Measurements from ENCODE around the gene PLEKHS1.
"Not testable (repeated sequence)": the region's sequence is repeated elsewhere in the genome, so short reads cannot be mapped to it uniquely, and the experiment has no call there.

The PLEKHS1 gene

DNA sequence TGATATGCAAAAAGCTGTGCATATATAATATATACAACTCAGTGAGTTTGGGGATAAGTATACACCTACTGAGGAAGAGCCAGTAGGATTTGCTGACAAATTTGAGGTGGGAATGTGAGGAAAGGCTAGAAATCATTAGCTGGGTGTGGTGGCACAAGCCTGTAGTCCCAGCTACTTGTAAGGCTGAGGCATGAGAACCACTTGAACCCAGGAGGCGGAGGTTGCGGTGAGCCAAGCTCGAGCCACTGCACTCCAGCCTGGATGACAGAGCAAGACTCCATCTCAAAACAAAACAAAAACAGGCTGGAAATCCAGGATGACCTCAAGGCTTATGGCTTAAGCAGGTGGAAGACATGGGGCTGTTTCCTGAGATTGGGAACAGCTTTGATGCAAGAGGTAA is 10.6 kb upstream of the PLEKHS1 start:
- no peak for DNase-seq (ENCODE audit: low spot score)

DNA sequence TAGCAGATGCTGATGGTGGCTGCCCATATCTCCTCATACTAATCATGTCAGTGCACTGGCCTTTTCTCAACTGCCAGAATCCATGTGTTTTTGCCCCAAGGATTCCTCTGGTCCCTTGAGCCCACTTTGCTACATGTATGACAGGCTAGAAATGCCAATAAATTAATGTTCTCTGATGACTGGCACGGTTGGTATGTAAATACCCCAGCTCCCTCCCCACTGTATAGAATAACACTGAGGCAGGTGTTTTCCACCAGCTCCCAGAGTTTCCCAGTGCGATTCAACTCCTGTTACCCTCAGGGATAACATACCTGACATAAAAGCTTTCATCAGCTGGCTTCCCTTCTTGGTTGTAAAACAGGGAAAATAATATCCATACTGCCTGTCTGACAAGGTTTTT is 9.0 kb upstream of the PLEKHS1 start:
- no peak for DNase-seq (ENCODE audit: low spot score)

DNA sequence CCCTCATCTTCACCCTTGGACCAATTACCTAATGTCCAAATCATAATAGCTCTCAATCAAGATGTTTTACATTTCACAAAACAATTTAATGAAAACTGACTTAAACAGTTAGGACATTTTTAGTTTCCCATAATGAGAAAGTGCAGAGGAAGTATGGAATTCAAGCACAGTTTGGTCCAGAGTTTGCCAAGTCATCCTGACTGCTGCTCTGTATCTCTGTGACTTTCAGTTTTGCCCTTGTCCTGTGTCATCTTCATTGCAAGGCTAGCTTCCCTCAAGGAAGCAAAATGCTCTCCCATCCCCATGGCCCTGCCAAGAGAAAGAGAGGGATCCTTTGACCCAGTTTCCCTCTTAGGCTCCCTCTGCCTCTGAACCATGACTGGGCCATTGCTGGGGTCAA is 7.9 kb upstream of the PLEKHS1 start:
- DNase-seq (ENCODE audit: low spot score), result no peak

DNA sequence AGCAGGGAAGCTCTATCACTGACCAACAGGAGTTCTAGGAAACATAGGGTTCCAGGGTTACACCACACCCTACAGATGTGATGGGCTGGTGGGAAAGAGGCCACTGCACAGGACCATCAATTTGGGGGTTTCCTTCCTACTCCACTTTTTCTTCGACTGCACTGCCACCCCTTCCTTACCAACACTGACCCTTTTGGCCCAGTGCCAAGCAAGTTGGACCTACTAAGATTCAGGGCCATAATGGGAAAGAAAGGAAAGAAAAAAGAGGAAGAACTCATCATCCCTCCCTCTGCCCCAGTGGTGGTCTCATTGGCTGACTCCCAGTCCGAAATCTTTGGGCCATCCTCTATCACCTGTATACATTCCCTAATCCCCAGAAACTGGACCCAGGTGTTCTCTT is 6.1 kb upstream of the PLEKHS1 start:
- DNase-seq (ENCODE audit: low spot score), result no peak

DNA sequence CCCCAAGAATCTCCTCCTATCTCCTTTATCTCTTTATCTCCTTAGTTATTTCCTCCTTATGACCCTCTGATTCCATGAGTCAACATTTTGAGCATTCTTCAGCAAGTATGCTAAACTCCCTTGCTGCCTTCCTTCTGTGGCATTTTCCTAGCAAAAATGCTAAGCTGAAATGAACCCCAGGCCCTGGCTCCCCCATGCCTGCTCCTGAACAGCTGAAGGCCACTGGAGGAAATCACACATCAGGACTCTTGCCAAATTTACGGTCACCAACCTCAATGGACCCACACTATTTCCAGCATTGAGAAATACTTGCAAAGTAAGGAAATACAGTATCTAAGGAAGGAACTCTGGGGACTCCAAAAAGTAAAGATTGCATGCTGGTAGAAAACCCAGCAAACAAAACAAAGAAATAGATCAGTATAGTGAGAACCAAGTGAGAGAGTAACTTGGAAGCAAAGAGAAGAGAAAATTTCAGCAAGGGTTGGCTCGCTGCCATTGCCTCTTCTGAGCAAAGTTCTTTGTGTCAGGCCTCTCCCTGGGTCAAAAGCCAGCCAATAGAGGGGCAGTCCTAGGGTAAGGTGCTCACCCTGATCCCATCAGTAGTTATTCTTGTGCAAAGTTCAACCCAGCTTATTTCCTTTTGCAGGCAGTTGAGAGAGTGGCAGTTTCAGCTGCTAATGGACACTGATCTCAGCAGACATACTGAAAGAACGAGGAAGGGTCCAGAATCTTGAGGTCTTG is 5.1 kb upstream of the PLEKHS1 start:
- DNase-seq (ENCODE audit: low spot score), result no peak

DNA sequence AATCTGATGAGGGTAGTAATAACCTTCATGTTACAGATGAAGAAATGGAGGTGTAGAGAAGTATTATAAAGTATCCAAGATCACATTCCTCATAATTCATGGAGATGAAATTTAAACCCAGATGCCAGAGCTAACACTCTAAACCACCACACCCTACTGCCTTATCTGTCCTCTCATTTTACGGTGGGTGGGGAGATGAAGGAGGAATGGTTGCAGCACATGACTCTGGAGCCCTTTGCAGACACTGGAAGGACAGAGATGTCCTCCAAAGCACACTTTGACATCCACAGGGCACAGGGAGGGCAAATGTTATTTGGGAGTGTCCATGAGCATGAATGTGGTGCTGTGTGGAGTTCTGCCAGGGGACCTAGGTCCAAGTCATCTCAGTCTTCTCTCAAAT is 1.1 kb downstream of the PLEKHS1 start:
- no peak for DNase-seq (ENCODE audit: low spot score)

DNA sequence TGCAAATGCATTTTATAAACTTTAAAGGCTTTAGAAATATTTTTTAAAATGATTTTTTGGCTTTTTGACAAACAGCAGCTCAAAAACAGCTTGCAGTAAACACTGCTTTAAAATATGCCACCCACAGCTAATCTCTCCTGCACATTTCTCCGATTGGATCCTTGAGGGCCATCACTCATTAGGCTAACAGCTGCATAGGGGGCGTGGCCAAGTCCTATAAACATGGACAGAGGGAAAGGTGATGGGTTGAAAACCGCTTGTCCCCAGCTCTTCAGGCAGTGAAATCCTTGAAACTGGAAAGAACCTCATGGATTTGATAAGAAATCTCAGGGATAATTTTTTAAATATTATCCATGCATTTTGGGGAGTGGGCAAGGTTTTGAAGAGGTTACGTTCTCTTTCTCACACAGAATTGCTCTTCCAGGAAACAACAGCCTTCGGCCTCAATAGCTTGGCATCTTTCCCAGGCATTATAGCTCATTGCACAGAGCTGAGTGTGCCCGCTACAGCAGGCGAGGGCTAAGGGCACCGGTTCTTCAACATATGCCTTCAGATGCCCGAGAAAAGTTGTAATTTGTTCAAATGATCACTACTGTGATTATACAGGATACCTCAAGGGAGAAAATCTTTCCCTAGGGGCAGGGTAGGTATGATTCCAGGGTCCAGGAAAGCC is 1.7 kb downstream of the PLEKHS1 start:
- no peak for DNase-seq (ENCODE audit: low spot score)

DNA sequence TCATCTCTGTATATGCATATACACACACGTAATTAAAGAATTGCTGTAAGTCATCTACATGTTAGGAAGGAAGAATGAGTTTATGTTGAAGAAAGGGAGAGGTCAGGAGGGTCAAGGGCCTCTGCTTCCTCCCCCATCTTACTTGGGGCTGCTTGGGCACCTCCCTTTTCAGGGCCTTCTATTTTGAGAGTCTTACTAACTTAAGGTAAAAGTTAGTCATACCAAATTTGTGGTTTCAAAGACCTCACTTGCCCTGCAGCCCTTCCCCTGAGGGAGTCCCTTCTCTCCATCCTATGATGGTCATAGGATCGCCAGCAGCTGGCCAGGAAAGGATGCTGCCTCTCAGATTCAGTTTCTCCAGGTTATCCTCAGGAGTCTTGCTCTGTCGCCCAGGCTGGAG is 2.6 kb downstream of the PLEKHS1 start:
- DNase-seq (ENCODE audit: low spot score), result no peak

DNA sequence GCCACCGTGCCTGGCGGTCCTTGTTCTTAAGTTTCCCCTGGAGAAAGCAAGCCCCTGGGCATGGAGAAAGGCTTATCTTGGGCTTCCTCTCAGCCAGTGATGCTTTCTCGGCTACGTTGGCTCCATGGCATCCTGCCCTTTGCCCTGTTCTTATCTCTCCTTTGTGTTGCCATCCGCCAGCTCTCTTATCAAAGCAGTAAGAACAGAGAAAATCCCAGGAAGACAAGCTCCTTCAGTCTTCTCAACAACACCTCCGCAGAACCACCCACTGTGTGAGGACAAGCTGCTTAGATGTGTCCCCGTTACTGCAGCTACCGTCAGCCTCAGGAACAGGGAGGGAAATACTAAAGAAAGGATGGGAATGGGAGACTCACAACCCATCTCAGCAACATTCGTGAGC is 3.3 kb downstream of the PLEKHS1 start:
- no peak for DNase-seq (ENCODE audit: low spot score)

DNA sequence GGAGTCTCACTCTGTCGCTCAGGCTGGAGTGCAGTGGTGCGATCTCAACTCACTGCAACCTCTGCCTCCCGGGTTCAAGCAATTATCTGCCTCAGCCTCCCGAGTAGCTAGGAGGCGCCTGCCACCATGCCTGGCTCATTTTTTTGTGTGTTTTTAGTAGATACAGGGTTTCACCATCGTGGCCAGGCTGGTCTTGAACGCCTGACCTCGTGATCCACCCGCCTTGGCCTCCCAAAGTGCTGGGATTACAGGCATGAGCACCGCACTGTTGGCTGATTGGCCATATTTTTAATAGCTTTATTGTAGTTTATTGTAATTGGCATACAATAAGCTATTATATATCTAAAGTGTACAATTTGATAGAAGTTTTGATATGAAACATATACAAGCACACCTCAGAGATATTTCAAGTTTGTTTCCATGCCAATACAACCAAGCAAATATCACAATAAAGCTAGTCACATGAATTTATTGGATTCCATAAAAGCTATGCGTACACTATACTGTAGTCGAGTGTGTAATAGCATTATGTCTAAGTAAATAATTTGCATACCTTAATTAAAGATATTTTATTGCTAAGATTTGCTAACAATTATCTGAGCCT is 5.6 kb downstream of the PLEKHS1 start:
- no peak for DNase-seq (ENCODE audit: low spot score)

DNA sequence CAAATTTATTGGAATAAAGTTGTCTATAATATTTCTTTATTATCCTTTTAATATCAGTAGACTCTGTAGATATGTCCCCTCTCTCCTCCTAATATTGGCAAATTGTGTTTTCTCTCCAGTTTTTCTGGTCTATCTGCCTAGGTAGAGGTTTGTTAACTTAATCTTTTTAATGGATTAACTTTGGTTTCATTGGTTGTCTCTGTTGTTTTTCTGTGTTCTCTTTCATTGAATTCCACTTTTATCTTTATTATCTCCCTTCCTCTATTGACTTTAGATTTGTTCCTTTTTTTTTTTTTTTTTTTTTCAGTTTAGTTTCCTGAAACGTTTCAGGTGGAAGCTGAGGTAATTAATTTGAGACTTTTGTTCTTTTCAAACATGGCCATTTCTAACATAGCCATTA is 10.6 kb downstream of the PLEKHS1 start:
- DNase-seq (ENCODE audit: low spot score), result no peak

DNA sequence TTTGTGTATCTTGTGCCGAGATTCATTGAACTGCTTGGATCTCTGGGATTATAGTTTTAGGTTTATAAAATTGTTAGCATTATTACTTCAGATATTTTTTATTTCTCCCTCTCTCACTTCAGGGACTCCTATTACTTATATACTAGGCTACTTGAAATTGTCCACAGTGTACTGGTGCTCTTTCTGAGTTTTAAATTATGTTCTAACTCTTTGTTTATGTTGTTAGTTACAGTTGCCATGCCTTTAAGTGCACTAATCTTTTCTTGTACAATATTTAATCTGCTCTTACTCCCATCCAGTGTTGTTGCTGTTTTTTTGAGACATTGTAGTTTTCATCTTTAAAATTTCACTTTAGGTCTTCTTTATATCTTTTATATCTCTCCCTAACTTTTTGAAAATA is 13.1 kb downstream of the PLEKHS1 start:
- no peak for DNase-seq (ENCODE audit: low spot score)

DNA sequence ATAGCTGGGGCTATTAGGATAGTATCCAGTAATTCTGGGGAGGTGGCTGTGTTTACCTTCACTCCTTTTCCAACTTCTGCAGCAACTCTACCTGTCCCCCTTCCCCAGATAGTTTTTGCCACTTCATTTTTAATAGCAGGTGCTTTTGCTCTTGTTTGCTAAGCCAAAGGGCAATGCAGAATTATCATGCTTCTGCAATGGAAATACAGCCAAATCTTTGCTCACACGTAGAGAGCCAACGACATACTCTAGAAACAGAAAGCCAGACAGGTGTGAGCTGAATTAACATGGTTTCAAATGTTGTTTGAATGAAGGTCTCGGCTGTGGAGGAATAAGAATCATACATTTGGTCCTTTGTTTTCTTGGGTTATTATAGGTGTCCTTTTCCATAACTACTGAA is 14.4 kb downstream of the PLEKHS1 start:
- DNase-seq (ENCODE audit: low spot score), result no peak

DNA sequence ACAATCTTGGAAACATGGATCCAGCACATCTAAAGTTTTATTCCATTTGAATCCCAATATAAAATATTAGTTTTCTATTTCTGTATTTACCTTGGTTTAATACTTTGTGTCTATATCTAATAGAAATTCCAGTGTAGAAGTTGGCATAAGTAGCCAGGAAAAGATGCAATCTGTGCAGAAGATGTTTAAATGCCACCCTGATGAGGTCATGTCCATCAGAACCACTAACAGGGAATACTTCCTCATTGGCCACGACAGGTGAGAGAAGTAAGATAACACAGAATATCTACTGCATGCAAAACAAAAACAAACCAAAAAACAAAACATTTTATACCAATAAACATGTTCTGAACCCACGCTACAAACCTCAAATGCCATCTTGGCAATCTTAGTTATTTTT is 15.7 kb downstream of the PLEKHS1 start:
- no peak for DNase-seq (ENCODE audit: low spot score)

DNA sequence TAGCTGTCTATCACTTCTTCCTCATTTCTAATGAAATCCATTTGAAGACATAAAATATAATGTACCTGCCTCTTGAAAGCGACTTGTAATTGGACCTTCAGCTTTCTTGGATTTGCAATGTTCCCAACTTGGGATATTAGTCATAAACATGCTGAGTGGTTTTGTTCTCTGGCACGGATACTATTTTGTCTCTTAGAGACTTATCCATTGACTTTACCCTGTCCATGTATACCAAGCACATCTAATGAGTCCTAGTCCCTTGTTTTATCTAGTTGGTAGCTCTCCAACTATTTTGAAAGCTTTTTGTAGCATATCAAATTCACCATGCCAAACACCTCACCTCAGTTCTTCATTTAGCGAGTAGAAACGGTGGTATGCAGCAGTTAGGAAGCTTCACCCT is 18.9 kb downstream of the PLEKHS1 start:
- no peak for DNase-seq (ENCODE audit: low spot score)

DNA sequence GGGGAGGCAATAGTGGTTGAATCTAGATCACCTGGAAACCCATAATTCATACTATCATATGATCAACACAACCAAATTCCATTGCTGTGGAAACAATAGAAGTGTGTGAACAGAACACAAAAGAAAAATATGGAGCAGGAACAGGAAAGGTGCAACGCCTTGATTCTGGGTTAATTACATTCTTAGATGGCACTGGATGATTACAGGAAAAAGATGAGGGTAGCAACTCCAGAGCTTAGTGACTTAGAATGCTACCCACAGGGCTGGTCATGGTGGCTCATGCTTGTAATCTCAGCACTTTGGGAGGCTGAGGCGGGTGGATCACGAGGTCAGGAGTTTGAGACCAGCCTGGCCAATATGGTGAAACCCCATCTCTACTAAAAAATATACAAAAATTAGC is 19.6 kb downstream of the PLEKHS1 start:
- DNase-seq (ENCODE audit: low spot score), result not testable (repeated sequence)

DNA sequence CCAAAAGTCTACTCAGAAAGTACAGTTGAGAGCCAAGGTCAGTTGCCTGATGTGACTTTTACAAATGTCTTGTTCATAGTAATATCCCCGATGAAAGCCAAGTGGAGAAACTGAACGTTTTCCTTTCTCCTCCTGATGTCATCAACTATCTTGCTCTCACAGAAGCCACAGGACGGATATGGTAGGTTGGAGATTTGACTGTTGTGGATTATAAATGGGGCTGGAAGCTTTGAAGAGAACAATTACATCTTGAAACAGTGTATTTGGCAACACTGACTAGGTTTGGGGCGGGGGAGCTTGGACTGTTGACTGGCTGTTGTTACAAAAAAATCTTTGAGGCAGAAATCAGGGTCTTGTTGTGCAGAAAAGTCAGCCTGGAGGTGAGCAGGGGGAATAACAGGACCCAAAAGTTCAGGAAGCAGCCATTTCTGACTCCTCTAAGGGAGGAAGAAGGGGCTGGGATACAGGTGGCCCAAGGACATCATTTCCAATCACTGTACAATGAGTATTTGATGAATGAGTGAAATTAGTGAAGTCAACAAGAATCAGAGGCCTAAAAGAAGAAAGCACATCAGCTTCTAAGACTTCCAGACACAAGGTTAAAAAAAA is 24.3 kb downstream of the PLEKHS1 start:
- DNase-seq (ENCODE audit: low spot score), result no peak

DNA sequence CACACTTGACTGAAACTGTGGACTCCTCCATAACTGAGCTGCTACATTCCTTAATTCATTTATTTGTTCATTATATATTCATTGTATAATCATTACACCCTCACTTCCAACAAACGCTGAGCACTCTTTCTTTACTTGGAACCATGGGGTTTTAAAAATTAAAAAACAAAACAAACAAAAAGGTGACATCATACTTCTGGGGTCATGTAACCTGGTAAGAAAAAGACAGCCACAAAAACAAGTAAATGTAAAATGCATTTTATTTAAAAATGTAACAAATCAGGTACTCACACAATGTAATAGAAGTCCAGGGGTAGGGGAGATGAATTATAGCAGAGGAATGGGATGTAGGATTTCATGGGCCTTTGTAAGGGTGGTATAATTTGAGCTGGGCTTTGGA is 25.1 kb downstream of the PLEKHS1 start:
- DNase-seq (ENCODE audit: low spot score), result no peak

DNA sequence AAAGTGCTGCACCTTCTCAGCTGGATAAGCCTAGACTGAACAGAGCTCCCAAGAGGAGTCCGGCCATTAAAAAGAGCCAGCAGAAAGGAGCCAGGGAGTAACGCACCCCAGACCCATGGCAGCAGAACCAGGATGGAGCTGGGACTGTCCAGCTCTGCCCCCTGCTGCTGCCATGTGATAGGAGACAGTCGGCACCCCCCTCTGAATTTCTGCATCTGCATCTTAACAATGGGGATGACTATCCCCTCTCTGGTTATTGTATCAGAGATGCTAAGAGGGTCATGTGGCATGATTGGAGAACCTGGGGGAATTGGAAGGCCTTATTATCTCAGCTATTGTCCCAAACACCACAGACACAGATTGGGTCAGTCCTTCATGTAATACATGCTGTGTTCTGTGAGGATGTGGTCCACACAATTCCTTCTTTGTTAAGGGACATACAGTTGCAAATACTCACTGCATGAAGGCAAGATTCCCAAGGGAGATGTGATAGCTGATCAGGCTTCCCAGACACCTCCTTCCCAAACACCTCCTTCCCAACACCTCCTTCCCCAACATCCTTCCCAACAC is 29.3 kb downstream of the PLEKHS1 start:
- no peak for DNase-seq (ENCODE audit: low spot score)

DNA sequence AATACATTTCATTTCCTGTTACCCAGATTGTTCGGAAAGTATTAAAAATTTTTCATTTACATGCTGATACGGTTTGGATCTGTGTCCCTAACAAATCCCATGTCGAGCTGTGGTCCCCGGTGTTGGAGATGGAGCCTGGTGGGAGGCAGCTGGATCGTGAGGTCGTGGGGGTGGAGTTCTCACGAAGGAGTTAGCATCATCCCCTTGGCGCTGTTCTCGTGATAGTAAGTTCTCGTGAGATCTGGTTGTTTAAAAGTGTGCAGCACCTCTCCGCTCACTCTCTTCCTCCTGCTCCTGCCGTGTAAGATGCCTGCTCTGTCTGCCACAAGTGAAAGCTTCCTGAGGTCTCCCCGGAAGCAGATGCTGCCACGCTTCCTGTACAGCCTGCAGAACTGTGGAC is 30.9 kb downstream of the PLEKHS1 start:
- DNase-seq (ENCODE audit: low spot score), result no peak

DNA sequence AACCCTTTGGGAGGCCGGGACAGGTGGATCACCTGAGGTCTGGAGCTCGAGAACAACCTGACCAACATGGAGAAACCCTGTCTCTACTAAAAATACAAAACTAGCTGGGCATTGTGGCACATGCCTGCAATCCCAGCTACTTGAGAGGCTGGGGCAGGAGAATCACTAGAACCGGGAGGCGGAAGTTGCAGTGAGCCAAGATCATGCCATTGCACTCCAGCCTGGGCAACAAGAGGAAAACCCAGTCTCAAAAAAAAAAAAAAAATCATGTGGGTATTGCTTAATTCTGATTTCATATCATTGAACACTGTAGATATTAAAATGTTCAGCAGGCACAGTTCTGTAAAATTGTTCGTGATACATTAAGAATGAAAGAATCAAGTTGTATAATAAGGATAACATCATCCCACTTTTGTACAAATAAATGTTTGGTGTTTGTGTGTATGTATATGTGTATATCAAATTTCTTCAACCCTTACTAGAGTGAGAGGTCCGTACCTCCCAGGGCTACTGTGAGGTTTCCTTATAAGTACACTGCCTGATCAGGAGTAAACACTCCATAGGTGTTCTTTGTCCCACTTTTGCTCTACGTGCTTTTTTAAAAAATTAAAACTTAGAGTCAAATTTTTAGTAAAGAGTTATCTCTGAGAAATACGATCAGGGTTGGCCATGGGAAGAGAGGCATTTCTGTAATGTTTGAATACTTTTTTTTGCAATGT is 31.7 kb downstream of the PLEKHS1 start:
- no peak for DNase-seq (ENCODE audit: low spot score)

DNA sequence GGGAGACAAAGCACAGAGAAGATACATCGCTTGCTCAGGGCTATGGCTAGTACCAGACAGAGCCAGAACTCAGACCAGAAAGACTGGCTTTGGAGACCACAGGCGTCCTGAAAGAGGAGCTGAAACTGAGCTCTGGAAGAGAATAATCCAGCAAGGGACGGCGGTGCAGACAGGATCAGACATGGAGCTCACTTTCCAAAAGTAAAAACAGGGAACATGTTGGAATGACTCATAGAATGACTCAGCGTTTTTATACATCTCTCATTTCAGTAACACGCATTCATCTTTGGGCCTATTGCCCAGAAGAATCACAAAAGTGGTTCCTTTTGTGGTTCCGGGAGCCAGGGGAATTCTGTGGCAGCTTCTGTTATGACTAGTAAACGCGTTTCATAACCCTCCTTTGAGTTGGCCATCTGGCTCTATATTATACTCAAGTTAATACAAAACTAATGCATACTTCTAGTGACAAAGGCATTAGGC is 37.2 kb downstream of the PLEKHS1 start:
- DNase-seq (ENCODE audit: low spot score), result no peak
